Suprapubic skin (tissue), 2 donors: ENCODE data around the gene EGFL7.

Experiments used
- EP300 ChIP-seq: sonication (generic); formaldehyde crosslinking; IDR thresholded peaks from one replicate; pipeline ENCODE4 v1.6.1; 2017; ENCODE audit warnings: antibody characterized with exemption
- POLR2A ChIP-seq, 2 donors: fragments of 450-650 bp; IDR thresholded peaks; one replicate each; pipeline ENCODE4 v1.6.1; 2017; ENCODE audit warnings: antibody characterized with exemption in 2 of 2, mild to moderate bottlenecking in 2 of 2, moderate library complexity in 2 of 2

DNA sequence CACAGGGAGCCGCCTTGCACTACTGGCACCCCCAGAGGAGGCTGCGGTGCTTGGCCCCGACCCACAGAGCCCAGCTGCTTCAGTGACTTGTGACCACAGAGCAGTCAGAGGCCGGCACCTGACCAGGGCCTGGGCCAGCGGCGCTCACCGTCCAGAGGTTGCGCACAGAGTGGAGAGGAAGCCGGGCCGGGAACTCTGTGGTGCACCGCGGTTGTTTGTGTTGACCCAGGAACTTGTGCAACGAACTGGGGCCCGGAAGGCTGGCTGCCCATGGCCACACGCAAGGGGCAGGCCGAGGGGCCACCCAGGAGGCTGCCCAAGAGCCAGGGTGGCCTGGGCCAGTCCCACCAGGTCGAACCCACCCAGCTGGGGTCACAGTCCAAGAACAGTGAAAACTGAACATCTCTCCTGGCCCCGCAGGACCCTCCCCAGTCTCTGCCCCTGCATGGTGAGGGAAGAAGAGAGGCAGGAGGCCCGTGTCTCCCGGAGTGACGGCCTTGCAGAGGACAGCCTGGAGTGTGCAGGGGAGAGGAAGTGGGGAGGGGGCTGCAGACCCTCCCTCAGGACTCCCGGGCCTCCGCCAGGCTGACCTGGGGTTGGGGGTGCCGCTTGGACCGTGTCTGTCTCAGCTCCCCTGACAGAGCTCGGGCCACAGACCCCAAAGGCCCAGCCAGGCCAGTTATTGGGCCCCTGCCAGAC, 42.8 kb upstream of the EGFL7 start:
- TF ChIP-seq EP300 (no peak), POLR2A (IDR thresholded peaks at IDR 0.05) (no peak)
